Measurements from ENCODE around the gene TMEM203.
"Not testable (repeated sequence)": the region's sequence is repeated elsewhere in the genome, so short reads cannot be mapped to it uniquely, and the experiment has no call there.

Gene TMEM203

GRCh38 chr9:137205126-137206069 lies at the start of gene TMEM203, which contains the start of gene NDOR1:
TSS of gene TMEM203 (minus strand) at chr9:137205648. CDS start at chr9:137205414, 234 bp downstream.
TSS of gene NDOR1 (plus strand) at chr9:137205700. CDS start at chr9:137205778, 78 bp downstream.
- peak; percentile 97 for DNase-seq (ENCODE audit: low spot score)

- peak; percentile 99 for DNase-seq (ENCODE audit: low spot score)
Observed at GRCh38 chr9:137254624-137255447, 49.4 kb upstream of the TMEM203 start, which contains the start of gene NELFB. TSS of gene NELFB (plus strand) at chr9:137255327.

- DNase-seq (ENCODE audit: low spot score) = no peak
Observed at GRCh38 chr9:137253717-137254623, 48.5 kb upstream of the TMEM203 start.

- no peak for DNase-seq (ENCODE audit: low spot score)
Observed at GRCh38 chr9:137252555-137253506, 47.4 kb upstream of the TMEM203 start.

- DNase-seq (ENCODE audit: low spot score) = no peak
Observed at GRCh38 chr9:137251490-137252268, 46.2 kb upstream of the TMEM203 start.

GRCh38 chr9:137251194-137251461 lies 45.7 kb upstream of the TMEM203 start, which contains the start of gene STPG3:
TSS of gene STPG3 (plus strand) at chr9:137251286. CDS start at chr9:137251287, 1 bp downstream.
- no peak for DNase-seq (ENCODE audit: low spot score)

GRCh38 chr9:137250329-137251193 lies 45.1 kb upstream of the TMEM203 start:
- DNase-seq (ENCODE audit: low spot score) = no peak

- DNase-seq (ENCODE audit: low spot score) = no peak
Observed at GRCh38 chr9:137247916-137248175, 42.4 kb upstream of the TMEM203 start.

GRCh38 chr9:137247135-137247915 lies 41.9 kb upstream of the TMEM203 start:
- no peak for DNase-seq (ENCODE audit: low spot score)

GRCh38 chr9:137245450-137246421 lies 40.3 kb upstream of the TMEM203 start:
- no peak for DNase-seq (ENCODE audit: low spot score)

- DNase-seq (ENCODE audit: low spot score) = no peak
Observed at GRCh38 chr9:137244486-137245449, 39.3 kb upstream of the TMEM203 start.

- no peak for DNase-seq (ENCODE audit: low spot score)
Observed at GRCh38 chr9:137243626-137244485, 38.4 kb upstream of the TMEM203 start.

GRCh38 chr9:137243266-137243625 lies 37.8 kb upstream of the TMEM203 start:
- not testable (repeated sequence) for DNase-seq (ENCODE audit: low spot score)

GRCh38 chr9:137242269-137243203 lies 37.1 kb upstream of the TMEM203 start:
- no peak for DNase-seq (ENCODE audit: low spot score)

Data from HuH-7 (cell line).